ENCODE measurements around the gene NXPE4.
"Not testable (repeated sequence)": the region's sequence is repeated elsewhere in the genome, so short reads cannot be mapped to it uniquely, and the experiment has no call there.

Gene NXPE4

GRCh38 chr11:114609429-114609828, 13.8 kb upstream of the NXPE4 start:
- DNase-seq = no peak

- not testable (repeated sequence) for DNase-seq
Observed at GRCh38 chr11:114608605-114609004, 13.0 kb upstream of the NXPE4 start.

- no peak for DNase-seq
Observed at GRCh38 chr11:114607753-114608459, 12.3 kb upstream of the NXPE4 start.

GRCh38 chr11:114606802-114607075, 11.2 kb upstream of the NXPE4 start:
- not testable (repeated sequence) for DNase-seq

- DNase-seq = no peak
Observed at GRCh38 chr11:114606003-114606801, 10.6 kb upstream of the NXPE4 start.

- DNase-seq = no peak
Observed at GRCh38 chr11:114605370-114605769, 9.8 kb upstream of the NXPE4 start.

- no peak for DNase-seq
Observed at GRCh38 chr11:114604886-114605285, 9.3 kb upstream of the NXPE4 start.

- DNase-seq = no peak
Observed at GRCh38 chr11:114604179-114604813, 8.7 kb upstream of the NXPE4 start.

GRCh38 chr11:114603151-114603550, 7.6 kb upstream of the NXPE4 start:
- not testable (repeated sequence) for DNase-seq

GRCh38 chr11:114598461-114598860, 2.9 kb upstream of the NXPE4 start:
- no peak for DNase-seq

- DNase-seq = no peak
Observed at GRCh38 chr11:114596175-114596919, 761 bp upstream of the NXPE4 start.

GRCh38 chr11:114594703-114595102, 883 bp downstream of the NXPE4 start:
- no peak for DNase-seq

- DNase-seq = no peak
Observed at GRCh38 chr11:114587398-114587953, 8.1 kb downstream of the NXPE4 start.

- no peak for DNase-seq
Observed at GRCh38 chr11:114586797-114587196, 8.8 kb downstream of the NXPE4 start.

GRCh38 chr11:114571712-114572111, 23.9 kb downstream of the NXPE4 start:
- DNase-seq = no peak

GRCh38 chr11:114569801-114570200, 25.8 kb downstream of the NXPE4 start:
- no peak for DNase-seq

GRCh38 chr11:114566276-114566675, 29.3 kb downstream of the NXPE4 start:
- DNase-seq = no peak

GRCh38 chr11:114564831-114565230, 30.8 kb downstream of the NXPE4 start:
- DNase-seq = no peak

GRCh38 chr11:114563077-114563476, 32.5 kb downstream of the NXPE4 start:
- DNase-seq = no peak

- no peak for DNase-seq
Observed at GRCh38 chr11:114562166-114562916, 33.2 kb downstream of the NXPE4 start.

- DNase-seq = no peak
Observed at GRCh38 chr11:114559425-114560310, 35.9 kb downstream of the NXPE4 start, which contains the start of gene NXPE1. Gene NXPE1, minus strand, starts transcription at chr11:114559881. Its CDS starts 8,680 bp downstream, at chr11:114551201.
